ENCODE data around the gene BMPR1A. TPM values are rescaled to one million over a fixed set of nuclear protein-coding genes. Genes with fewer than 3 reads are reported as not detected.
A peak's percentile ranks its signal among the peaks of the same experiment; 100 is the strongest.

Gene BMPR1A
- total and polyA plus RNA-seq, 2 of the 13 experiments (the other 11 are each of a cell fraction or from before 2014, with no cell fraction given), result 17.8 to 44.2 TPM

DNA sequence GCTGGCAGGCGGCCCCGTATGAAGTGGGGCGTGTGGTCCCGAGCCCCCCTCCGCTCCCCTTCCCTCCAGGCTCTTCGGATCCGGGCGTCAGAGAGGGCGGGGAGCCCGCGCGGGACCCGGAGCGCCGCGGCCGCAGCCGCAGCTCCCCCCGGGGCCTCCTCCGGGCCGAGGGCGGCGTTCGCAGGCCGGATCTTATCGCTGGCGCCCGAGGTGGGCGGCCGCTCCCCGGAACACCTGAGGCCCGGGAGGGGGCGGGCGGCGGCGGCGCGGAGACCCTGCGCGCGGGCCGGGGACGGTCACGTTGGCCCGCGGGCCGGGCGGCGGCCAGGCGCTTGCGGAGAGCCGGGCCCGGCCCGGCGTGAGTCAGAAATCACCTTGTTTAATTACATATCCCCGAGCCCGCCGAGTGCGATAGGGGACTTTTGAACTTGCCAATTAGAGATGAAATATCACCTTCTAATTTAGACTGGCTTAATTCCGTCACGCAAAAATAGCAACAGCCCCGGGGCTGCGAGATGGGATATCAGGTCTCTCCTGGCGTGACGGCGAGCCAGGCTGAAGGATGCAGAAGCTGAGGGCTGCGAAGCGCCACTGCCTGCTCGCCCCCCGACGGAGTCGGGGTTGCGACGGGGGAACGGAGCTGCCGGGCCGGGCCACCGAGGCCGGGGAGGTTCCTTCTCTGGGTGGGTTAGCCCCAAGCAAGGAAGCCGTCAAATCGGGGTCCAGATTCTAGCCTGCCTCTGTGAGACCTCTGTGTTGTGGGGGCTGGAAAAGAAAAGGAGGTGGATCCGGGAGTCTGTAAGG, 44.7 kb upstream of the BMPR1A start (continued):
- TF ChIP-seq ZNF274 (CRISPR knock-in tag; IDR thresholded peaks at IDR 0.05), result 0 out of 2 replicates have a peak, but pooled peaks have one; percentile 29
- TF ChIP-seq HES4 (CRISPR knock-in tag; IDR thresholded peaks at IDR 0.05; ENCODE audit: borderline replicate concordance), result no peak
- no peak for TF ChIP-seq GLI4 (CRISPR knock-in tag; IDR thresholded peaks at IDR 0.05; ENCODE audit: borderline replicate concordance)
- TF ChIP-seq ZNF564 (CRISPR knock-in tag; IDR thresholded peaks at IDR 0.05), result 0 out of 2 replicates have a peak, but pooled peaks have one; percentile 35
- TF ChIP-seq SRF (IDR thresholded peaks at IDR 0.05; ENCODE audit: low read depth, low read length), result no peak
- TF ChIP-seq NFATC3 (CRISPR knock-in tag; IDR thresholded peaks at IDR 0.05), result peak; percentile 77; the same call in 1 of the 2 replicates
- TF ChIP-seq ZSCAN29 (CRISPR knock-in tag; conservative IDR thresholded peaks at IDR 0.05), result peak; percentile 22; the same call in 1 of the 2 replicates
- peak; percentile 43; the same call in 1 of the 2 replicates for TF ChIP-seq ZNF776 (CRISPR knock-in tag; IDR thresholded peaks at IDR 0.05)
- TF ChIP-seq ZNF547 (CRISPR knock-in tag; IDR thresholded peaks at IDR 0.05), result peak; percentile 17; the same call in 1 of the 2 replicates
- TF ChIP-seq FOSL2 (CRISPR knock-in tag; IDR thresholded peaks at IDR 0.05), result no peak
- TF ChIP-seq SNRNP70 (IDR thresholded peaks at IDR 0.05; ENCODE audit: low read depth, low read length), result no peak
- TF ChIP-seq, protein P1, sequence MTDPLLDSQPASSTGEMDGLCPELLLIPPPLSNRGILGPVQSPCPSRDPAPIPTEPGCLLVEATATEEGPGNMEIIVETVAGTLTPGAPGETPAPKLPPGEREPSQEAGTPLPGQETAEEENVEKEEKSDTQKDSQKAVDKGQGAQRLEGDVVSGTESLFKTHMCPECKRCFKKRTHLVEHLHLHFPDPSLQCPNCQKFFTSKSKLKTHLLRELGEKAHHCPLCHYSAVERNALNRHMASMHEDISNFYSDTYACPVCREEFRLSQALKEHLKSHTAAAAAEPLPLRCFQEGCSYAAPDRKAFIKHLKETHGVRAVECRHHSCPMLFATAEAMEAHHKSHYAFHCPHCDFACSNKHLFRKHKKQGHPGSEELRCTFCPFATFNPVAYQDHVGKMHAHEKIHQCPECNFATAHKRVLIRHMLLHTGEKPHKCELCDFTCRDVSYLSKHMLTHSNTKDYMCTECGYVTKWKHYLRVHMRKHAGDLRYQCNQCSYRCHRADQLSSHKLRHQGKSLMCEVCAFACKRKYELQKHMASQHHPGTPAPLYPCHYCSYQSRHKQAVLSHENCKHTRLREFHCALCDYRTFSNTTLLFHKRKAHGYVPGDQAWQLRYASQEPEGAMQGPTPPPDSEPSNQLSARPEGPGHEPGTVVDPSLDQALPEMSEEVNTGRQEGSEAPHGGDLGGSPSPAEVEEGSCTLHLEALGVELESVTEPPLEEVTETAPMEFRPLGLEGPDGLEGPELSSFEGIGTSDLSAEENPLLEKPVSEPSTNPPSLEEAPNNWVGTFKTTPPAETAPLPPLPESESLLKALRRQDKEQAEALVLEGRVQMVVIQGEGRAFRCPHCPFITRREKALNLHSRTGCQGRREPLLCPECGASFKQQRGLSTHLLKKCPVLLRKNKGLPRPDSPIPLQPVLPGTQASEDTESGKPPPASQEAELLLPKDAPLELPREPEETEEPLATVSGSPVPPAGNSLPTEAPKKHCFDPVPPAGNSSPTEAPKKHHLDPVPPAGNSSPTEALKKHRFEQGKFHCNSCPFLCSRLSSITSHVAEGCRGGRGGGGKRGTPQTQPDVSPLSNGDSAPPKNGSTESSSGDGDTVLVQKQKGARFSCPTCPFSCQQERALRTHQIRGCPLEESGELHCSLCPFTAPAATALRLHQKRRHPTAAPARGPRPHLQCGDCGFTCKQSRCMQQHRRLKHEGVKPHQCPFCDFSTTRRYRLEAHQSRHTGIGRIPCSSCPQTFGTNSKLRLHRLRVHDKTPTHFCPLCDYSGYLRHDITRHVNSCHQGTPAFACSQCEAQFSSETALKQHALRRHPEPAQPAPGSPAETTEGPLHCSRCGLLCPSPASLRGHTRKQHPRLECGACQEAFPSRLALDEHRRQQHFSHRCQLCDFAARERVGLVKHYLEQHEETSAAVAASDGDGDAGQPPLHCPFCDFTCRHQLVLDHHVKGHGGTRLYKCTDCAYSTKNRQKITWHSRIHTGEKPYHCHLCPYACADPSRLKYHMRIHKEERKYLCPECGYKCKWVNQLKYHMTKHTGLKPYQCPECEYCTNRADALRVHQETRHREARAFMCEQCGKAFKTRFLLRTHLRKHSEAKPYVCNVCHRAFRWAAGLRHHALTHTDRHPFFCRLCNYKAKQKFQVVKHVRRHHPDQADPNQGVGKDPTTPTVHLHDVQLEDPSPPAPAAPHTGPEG (CRISPR knock-in tag; IDR thresholded peaks at IDR 0.05), result peak; percentile 23; the same call in 1 of the 2 replicates
- TF ChIP-seq, protein P2, sequence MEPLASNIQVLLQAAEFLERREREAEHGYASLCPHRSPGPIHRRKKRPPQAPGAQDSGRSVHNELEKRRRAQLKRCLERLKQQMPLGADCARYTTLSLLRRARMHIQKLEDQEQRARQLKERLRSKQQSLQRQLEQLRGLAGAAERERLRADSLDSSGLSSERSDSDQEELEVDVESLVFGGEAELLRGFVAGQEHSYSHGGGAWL (CRISPR knock-in tag; IDR thresholded peaks at IDR 0.05), result 0 out of 2 replicates have a peak, but pooled peaks have one; percentile 9
- peak; percentile 25 for TF ChIP-seq HNRNPLL (IDR thresholded peaks at IDR 0.05; ENCODE audit: low read depth, low read length, poor library complexity, severe bottlenecking)
- peak; percentile 51 for TF ChIP-seq ZFY (CRISPR knock-in tag; IDR thresholded peaks at IDR 0.05)
- TF ChIP-seq SAP130 (CRISPR knock-in tag; IDR thresholded peaks at IDR 0.05; ENCODE audit: low read depth), result no peak
- TF ChIP-seq ZNF296 (CRISPR knock-in tag; conservative IDR thresholded peaks at IDR 0.05), result 0 out of 2 replicates have a peak, but pooled peaks have one; percentile 6
- TF ChIP-seq, protein P3, sequence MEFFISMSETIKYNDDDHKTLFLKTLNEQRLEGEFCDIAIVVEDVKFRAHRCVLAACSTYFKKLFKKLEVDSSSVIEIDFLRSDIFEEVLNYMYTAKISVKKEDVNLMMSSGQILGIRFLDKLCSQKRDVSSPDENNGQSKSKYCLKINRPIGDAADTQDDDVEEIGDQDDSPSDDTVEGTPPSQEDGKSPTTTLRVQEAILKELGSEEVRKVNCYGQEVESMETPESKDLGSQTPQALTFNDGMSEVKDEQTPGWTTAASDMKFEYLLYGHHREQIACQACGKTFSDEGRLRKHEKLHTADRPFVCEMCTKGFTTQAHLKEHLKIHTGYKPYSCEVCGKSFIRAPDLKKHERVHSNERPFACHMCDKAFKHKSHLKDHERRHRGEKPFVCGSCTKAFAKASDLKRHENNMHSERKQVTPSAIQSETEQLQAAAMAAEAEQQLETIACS (CRISPR knock-in tag; IDR thresholded peaks at IDR 0.05), result no peak
- no peak for TF ChIP-seq TCF12 (IDR thresholded peaks at IDR 0.05)
- 0 out of 2 replicates have a peak, but pooled peaks have one; percentile 20 for TF ChIP-seq TCF12 (CRISPR knock-in tag; IDR thresholded peaks at IDR 0.05)
- peak; percentile 28 for TF ChIP-seq GABPA (IDR thresholded peaks at IDR 0.05; ENCODE audit: low read depth, low read length)
- TF ChIP-seq GABPA (CRISPR knock-in tag; IDR thresholded peaks at IDR 0.05; ENCODE audit: low read depth), result no peak
- TF ChIP-seq ZFX (CRISPR knock-in tag; IDR thresholded peaks at IDR 0.05; ENCODE audit: low read depth), result peak; percentile 58
- TF ChIP-seq SNAI1 (CRISPR knock-in tag; IDR thresholded peaks at IDR 0.05; ENCODE audit: borderline replicate concordance), result no peak

All from HepG2 (cell line).